Activated CD4-positive, alpha-beta T cell treated with anti-CD3 and anti-CD28 coated beads, Interleukin-2, amount 10 ng/mL, durations not matched to agents 24 days and 14 days (primary cell): ENCODE data around the gene NTN1. TPM values are rescaled to one million over a fixed set of nuclear protein-coding genes. Genes with fewer than 3 reads are reported as not detected.

Experiments
- DNase-seq: peaks from one replicate; pipeline ENCODE4 v3.0.0; 2022
- H3K27ac Mint-ChIP-seq: one replicate; pipeline ENCODE4 v1.8.0; 2022; ENCODE audit warnings: mild to moderate bottlenecking, mixed read lengths
- H3K27me3 Mint-ChIP-seq: one replicate; pipeline ENCODE4 v1.8.0; 2022; ENCODE audit warnings: mixed read lengths
- H3K36me3 Mint-ChIP-seq: one replicate; pipeline ENCODE4 v1.8.0; 2022; ENCODE audit warnings: low read depth, mild to moderate bottlenecking, mixed read lengths
- H3K4me1 Mint-ChIP-seq: one replicate; pipeline ENCODE4 v1.8.0; 2021; ENCODE audit warnings: mixed read lengths
- H3K4me3 Mint-ChIP-seq: one replicate; pipeline ENCODE4 v1.8.0; 2022; ENCODE audit warnings: mild to moderate bottlenecking, moderate library complexity, mixed read lengths
- H3K9me3 Mint-ChIP-seq: one replicate; pipeline ENCODE4 v1.8.0; 2021; ENCODE audit warnings: mixed read lengths
- intact Hi-C: fragments of 100-400 bp; cut with micrococcal nuclease; formaldehyde crosslinking; loops from one replicate; pipeline ENCODE4 v1.15.1; 2023
- total RNA-seq: library from RNA; stranded (reverse); gene quantifications from 2 replicates; pipeline ENCODE4 v1.2.3, GENCODE V29; 2022

Gene NTN1
- total RNA-seq, 1 donor from 2014 or later, result 0.51 TPM

DNA sequence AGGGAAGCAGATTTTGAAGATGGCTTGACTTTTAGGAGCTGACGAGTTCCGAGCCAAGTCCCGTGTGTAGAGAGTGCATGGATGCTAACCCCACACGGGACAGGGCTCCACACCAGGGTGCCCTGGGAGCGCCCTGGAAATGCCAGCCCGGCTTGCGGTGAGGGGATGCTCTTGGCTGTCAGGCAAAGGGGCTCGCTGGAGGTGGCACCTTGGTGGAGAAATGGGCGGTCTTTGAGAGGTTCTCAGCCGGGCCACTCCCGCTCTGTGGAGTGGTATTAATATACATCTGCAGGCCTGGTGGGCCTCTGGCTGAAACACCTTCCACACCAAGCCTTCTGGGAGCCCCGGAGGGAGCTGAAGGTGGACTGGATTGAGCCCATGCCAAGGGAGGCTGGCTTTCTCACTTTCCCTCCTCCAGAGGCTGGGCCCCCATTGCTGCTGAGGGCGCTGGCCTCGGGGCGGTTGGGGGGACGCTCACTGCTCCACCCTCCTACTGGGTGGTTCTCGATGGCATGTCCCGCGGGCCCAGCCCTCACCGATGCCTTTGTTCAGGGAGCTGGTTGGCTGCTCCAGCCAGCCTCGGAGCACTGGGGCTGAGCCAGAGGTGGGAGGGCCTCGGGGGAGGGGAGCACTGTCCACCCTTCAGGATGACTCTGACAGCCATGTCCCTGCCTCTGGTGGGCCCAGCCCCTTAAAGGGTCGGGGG lies 210.3 kb downstream of the NTN1 start:
- H3K36me3 Mint-ChIP-seq, result no peaks in the 10 kb centered on the region
- peaks cover 2% of the 10 kb centered on the region for H3K4me1 Mint-ChIP-seq

DNA sequence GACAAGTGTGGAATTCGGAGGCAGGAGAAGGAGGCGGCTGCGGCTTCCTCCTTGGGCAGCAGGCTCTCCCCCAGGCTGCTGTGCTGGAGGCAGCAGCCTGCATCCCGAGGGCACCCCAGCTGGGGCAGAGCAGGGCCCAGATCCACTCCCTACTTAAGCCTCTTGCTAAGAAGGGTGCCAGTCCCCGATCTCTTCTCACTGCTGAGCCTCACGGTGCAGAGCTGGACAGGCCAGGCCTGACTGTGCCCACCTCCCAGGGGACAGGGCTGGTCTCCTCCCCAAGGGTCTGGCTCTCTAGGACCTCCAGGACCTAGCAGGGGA lies 210.8 kb downstream of the NTN1 start:
- intact Hi-C loops, result loop anchor here (10.0 kb wide), 1 partner anchor 63 kb away; no protein-coding TSS in a partner anchor
- Mint-ChIP-seq H3K27me3 (no peaks in the 10 kb centered on the region), H3K36me3 (no peaks in the 10 kb centered on the region), H3K4me1 (peaks cover 2% of the 10 kb centered on the region), H3K9me3 (no peaks in the 10 kb centered on the region), H3K27ac (no peak overlapping the region), H3K4me3 (no peak overlapping the region)
- no peak for DNase-seq

More for the DNA sequence above, 210.3 kb downstream of the NTN1 start:
- Mint-ChIP-seq H3K4me3 (no peak overlapping the region), H3K27me3 (no peaks in the 10 kb centered on the region), H3K27ac (no peak overlapping the region), H3K9me3 (no peaks in the 10 kb centered on the region)
- no peak for DNase-seq
- intact Hi-C loops, result loop anchor here (10.0 kb wide), 1 partner anchor 63 kb away; no protein-coding TSS in a partner anchor

DNA sequence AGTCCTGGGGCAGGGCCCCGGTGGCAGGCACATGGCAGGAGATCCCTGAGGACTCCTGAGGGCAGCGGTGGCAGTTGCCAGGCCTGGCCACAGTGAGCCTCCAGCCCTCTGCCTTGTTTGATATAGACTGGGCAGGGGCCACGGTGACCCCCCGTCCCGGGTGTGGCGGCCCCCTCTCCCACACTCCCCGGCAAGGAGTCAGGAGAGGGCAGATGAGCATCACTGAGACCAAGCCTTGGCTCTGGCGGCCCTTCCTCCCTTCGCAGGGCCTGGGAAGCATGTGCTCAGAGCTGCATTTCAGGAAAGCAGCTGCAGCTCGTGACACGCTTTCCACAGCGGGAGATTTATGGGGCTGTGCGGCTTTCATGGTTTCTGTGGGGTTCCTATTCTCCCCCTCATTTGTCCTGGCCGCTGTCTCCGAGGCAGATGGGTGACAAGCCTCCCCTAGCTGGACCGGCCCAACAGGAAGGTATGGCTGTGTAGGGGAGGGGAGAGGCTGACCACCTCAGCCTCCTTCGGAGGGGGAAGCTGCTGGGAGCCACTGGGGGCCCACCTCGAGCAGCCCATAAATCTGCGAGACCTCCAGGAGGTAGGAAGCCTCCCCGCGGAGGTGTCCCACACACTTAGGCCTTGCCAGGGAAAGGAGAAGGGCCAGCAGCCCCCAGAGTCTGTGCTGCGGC lies 211.4 kb downstream of the NTN1 start:
- H3K36me3 Mint-ChIP-seq, result no peaks in the 10 kb centered on the region
- H3K27me3 Mint-ChIP-seq, result no peaks in the 10 kb centered on the region
- H3K4me1 Mint-ChIP-seq, result peaks cover 2% of the 10 kb centered on the region
- no peak overlapping the region for H3K4me3 Mint-ChIP-seq
- no peak for DNase-seq
- no peak overlapping the region for H3K27ac Mint-ChIP-seq
- intact Hi-C loops, result loop anchor here (10.0 kb wide), 1 partner anchor 62 kb away; no protein-coding TSS in a partner anchor
- H3K9me3 Mint-ChIP-seq, result no peaks in the 10 kb centered on the region

DNA sequence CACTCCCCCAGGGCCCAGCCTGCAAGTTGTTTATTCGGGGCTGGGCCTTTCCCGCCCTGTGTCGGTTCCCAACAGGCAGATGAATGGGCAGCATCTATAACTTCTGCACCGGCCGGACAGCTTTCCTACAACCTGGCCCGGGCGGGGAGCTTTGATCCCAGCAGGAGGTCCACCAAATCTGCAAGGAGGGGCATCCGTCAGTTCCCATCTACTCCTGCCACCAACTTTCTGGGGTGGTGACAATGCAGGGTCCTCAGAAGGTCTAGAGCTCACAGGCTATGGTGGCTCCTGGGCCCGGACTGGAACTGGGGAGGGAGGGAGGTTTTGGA lies 211.9 kb downstream of the NTN1 start:
- Mint-ChIP-seq H3K9me3 (no peaks in the 10 kb centered on the region), H3K27me3 (no peaks in the 10 kb centered on the region), H3K4me1 (peaks cover 2% of the 10 kb centered on the region), H3K4me3 (no peak overlapping the region), H3K36me3 (no peaks in the 10 kb centered on the region), H3K27ac (no peak overlapping the region)
- intact Hi-C loops, result loop anchor here (10.0 kb wide), 1 partner anchor 62 kb away; no protein-coding TSS in a partner anchor
- DNase-seq, result no peak

DNA sequence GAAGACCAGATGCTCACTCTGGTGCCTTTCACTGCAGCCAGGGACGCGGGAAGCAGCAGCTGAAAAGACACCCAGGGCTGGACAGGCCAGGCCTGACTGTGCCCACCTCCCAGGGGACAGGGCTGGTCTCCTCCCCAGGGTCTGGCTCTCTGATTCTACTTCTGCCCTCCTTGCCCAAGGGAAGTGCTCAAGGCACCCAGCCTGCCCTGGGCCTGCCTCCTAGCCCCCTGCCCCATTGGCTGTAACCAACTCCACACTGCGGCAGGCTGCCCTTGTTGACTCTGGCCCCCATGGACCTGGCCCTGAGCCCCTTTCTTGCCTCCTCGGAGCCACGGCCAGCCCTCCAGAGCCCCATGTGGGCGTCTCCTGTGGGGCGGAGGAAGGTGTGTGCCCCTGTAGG lies 212.5 kb downstream of the NTN1 start:
- Mint-ChIP-seq H3K27ac (no peak overlapping the region), H3K9me3 (no peaks in the 10 kb centered on the region), H3K27me3 (no peaks in the 10 kb centered on the region), H3K36me3 (no peaks in the 10 kb centered on the region), H3K4me1 (peaks cover 3% of the 10 kb centered on the region), H3K4me3 (no peak overlapping the region)
- DNase-seq, result no peak
- intact Hi-C loops, result loop anchor here (10.0 kb wide), 1 partner anchor 61 kb away; no protein-coding TSS in a partner anchor

DNA sequence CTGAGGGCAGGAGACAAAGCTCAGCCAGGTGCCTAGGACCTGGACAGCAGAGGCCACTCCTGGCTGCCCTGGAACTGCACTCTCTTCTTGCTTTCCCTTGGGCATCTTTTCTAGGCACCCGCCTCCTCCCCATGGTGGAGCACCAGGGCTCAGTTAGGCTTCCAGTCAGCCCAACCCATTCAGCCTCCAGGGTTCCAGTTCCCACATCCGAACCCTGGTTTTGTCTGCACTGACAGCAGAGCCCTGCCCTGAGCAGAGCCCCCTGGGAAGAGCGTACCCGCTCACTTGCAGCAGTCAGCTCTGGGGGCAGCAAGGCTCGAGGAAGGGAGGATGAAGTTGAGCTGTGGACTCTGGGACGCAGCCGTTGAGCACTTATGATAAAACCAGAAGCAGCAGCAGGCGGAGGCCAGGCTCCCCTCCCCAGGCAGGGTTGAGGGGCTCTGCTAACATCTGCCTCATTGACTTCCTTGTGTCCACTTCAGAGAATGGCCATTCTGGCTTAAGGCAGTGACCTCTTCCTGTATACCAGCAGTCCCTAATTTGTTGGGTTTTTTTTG lies 213.2 kb downstream of the NTN1 start:
- Mint-ChIP-seq H3K27me3 (no peaks in the 10 kb centered on the region), H3K4me1 (peaks cover 6% of the 10 kb centered on the region), H3K9me3 (no peaks in the 10 kb centered on the region), H3K36me3 (no peaks in the 10 kb centered on the region), H3K27ac (no peak overlapping the region), H3K4me3 (no peak overlapping the region)
- no peak for DNase-seq
- intact Hi-C loops, result loop anchor here (10.0 kb wide), 1 partner anchor 60 kb away; no protein-coding TSS in a partner anchor

DNA sequence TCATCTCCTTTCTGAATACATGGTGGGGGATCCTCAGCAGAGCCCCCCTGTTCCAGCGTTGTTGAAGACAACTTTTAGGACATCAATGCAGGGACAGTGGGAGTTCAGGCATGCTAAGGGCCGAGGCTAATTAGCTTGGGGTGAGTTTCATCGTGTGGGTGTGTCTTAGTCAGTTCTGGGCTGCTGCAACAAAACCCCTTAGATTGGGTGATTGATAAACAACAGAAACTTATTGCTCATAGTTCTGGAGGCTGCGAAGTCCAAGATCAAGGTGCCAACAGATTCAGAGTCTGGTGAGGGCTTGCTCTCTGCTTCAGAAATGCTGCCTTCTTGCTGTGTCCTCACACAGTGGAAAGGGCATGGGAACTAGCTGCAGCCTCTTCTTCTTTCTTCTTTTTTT lies 214.0 kb downstream of the NTN1 start:
- Mint-ChIP-seq H3K9me3 (no peaks in the 10 kb centered on the region), H3K36me3 (no peaks in the 10 kb centered on the region), H3K27ac (no peak overlapping the region), H3K4me1 (peaks cover 8% of the 10 kb centered on the region), H3K27me3 (no peaks in the 10 kb centered on the region), H3K4me3 (no peak overlapping the region)
- intact Hi-C loops, result loop anchor here (5.0 to 10.0 kb wide), 2 partner anchors 37 to 59 kb away; no protein-coding TSS in a partner anchor
- DNase-seq, result no peak

DNA sequence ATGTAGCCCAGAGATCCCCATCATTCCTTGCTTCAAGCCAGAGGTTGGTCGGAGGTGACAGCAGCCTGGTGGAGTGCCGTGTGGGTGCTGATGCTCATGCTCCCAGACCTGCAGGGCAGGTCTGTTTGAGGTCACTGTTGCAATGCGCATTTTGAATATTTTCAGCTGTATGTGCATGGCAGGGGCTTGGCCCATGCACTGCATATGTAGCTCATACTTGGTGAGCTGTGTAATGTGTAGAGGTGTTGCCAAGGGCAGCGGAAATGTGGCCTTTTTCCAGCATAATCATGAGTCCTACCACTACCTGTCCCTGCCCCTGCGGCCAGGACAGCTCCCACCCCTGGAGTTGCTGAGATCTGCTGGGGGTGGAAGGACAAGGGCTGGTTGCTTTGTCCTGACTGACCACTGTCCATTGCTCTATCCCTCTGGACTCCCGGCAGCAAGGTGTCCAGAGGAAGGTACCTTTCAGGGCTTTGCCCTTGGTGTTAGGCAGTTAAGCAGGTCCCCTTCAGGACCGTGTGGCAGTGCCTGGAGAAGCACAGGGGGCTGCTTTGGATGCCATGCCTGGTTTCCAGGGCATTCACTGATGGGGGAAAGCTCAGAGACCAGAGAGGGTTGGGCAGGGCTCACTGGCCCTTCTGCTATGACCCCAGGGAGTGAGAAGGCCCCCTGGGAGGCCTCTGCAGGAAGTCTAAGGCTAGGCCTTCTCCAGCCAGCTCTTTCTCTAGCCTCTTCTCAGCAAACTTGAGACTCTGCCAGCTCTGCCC lies 215.2 kb downstream of the NTN1 start:
- DNase-seq, result no peak
- intact Hi-C loops, result loop anchor here (5.0 to 10.0 kb wide), 2 partner anchors 36 to 58 kb away; no protein-coding TSS in a partner anchor
- no peak overlapping the region for H3K27ac Mint-ChIP-seq
- no peaks in the 10 kb centered on the region for H3K9me3 Mint-ChIP-seq
- no peaks in the 10 kb centered on the region for H3K27me3 Mint-ChIP-seq
- H3K4me1 Mint-ChIP-seq, result peaks cover 8% of the 10 kb centered on the region
- no peaks in the 10 kb centered on the region for H3K36me3 Mint-ChIP-seq
- no peak overlapping the region for H3K4me3 Mint-ChIP-seq

DNA sequence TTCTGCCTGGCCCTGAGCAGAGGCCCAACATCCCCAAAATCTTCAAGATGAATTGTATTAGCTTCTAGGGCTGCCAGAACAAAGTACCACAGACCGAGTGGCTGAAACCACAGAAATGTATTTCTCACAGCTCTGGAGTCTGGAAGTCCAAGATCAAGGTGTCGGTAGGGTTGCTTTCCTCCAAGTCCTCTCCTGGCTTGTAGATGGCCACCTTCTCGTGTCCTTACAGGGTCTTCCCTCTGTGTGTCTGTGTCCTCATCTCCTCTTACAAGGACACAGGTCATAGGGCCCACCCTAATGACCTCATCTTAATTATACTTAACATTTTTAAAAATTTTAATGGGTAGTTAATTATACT lies 215.7 kb downstream of the NTN1 start:
- no peak overlapping the region for H3K4me3 Mint-ChIP-seq
- peaks cover 8% of the 10 kb centered on the region for H3K4me1 Mint-ChIP-seq
- no peaks in the 10 kb centered on the region for H3K27me3 Mint-ChIP-seq
- H3K36me3 Mint-ChIP-seq, result no peaks in the 10 kb centered on the region
- DNase-seq, result no peak
- no peak overlapping the region for H3K27ac Mint-ChIP-seq
- intact Hi-C loops, result loop anchor here (5.0 to 10.0 kb wide), 2 partner anchors 35 to 58 kb away; no protein-coding TSS in a partner anchor
- H3K9me3 Mint-ChIP-seq, result no peaks in the 10 kb centered on the region

DNA sequence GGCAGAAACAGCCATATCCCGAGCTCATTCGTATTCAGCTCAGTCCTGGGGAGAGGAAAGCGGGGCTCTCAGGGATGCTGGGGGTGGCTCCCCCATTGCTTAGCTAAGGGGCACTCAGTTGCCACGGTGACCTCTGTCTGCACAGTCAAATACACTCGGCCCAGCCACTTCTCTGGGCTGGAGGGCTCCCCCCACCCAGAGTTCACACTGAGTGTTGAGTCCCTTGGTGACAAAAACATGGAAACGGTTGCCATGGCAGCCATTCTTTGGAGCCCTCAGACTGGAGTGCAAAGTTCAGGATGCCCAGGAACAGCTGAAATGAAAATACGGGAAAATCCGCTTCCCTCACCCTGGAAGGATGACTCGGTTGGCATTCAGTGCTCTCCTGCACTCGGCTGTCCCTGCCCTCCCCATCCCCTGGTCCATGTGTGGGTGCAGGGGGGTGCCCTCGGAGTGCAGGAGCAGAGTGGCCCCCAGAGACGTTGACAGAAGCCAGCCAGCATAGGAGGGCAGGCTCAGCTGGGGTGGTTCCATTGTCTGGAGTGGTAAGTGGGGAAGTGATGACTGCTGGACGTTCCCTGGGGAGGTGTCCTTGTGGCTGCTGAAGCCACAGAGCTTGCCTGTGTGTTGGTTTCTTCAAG lies 216.5 kb downstream of the NTN1 start:
- H3K9me3 Mint-ChIP-seq, result no peaks in the 10 kb centered on the region
- DNase-seq, result no peak
- H3K36me3 Mint-ChIP-seq, result no peaks in the 10 kb centered on the region
- intact Hi-C loops, result loop anchor here (5.0 to 10.0 kb wide), 2 partner anchors 35 to 57 kb away; no protein-coding TSS in a partner anchor
- H3K4me1 Mint-ChIP-seq, result peaks cover 8% of the 10 kb centered on the region
- no peak overlapping the region for H3K4me3 Mint-ChIP-seq
- no peaks in the 10 kb centered on the region for H3K27me3 Mint-ChIP-seq
- H3K27ac Mint-ChIP-seq, result no peak overlapping the region

DNA sequence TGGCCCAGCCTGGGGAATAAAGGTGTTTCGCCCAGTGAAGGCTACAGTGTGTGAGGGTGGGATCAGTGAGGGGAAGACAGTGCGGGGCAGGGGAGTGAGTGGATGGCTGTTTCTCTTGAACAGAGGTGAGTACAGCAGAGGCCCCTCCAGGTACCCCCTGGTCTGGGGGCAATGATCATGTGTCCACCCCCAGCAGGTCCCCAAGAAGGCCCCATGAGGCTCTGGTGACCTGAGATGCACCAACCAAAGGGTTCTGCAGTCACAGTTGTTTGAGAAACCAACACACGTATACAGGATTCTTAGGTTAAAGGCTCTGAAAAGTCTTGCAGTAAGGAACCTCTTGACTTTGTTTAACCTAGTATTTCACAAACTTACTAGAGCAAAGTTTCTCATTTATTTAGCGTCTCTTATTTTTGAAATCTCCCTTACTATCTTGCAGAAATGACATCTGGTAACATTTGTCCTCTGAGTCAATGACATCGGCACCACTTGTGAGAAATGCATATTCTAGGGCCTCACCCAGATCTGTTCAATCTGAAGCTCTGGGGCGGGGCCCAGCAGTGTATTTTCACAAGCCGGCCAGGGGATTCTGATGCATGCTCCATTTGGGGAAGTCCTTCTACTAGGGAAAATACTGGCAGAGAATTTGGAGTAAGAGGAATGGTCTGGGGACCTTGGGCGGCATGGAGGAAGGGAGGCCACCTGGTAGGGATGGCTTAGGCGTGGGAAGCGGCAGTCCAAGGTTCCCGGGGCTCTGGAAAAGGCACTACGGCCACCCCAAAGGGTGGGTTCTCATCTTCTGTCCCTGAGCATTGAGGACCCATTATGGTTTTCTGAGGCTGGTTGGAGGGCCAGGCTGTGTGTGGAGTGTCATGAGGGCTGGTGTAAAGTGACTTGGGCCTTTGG lies 217.3 kb downstream of the NTN1 start:
- Mint-ChIP-seq H3K36me3 (no peaks in the 10 kb centered on the region), H3K27me3 (no peaks in the 10 kb centered on the region), H3K27ac (no peak overlapping the region), H3K9me3 (no peaks in the 10 kb centered on the region), H3K4me1 (peaks cover 8% of the 10 kb centered on the region), H3K4me3 (peak overlapping the region; percentile 84)
- no peak for DNase-seq
- intact Hi-C loops, result loop anchor here (5.0 to 10.0 kb wide), 2 partner anchors 34 to 56 kb away; no protein-coding TSS in a partner anchor

DNA sequence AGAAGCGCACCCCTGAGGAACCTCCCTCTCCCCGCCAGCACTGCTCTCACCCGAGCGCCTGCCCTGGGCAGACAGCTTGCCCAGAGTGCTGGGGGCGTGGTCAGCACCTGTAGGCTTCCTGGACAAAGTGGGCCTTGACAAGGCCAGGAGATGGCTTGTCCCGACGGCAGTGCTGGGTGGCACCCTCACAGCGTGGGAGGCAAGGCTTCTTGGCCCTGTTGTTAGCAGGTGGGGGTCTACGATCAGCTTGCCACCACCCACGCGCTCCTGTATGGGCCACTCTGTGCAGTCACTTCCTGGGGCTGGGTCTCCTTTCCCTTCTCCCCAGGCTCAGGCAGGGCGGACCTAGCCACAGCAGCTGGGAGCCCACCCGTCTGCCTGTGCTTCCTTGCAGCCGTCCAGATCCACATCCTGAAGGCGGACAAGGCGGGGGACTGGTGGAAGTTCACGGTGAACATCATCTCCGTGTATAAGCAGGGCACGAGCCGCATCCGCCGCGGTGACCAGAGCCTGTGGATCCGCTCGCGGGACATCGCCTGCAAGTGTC lies 218.0 kb downstream of the NTN1 start:
- Mint-ChIP-seq H3K27me3 (no peaks in the 10 kb centered on the region), H3K36me3 (no peaks in the 10 kb centered on the region), H3K4me3 (peak overlapping the region; percentile 84), H3K27ac (peak overlapping the region; percentile 70), H3K9me3 (no peaks in the 10 kb centered on the region), H3K4me1 (peaks cover 8% of the 10 kb centered on the region)
- intact Hi-C loops, result loop anchor here (5.0 to 10.0 kb wide), 2 partner anchors 33 to 55 kb away; no protein-coding TSS in a partner anchor
- DNase-seq, result no peak
